Measurements from ENCODE around the gene MAP7D1.
A peak's percentile ranks its signal among the peaks of the same experiment; 100 is the strongest.
"Not testable (repeated sequence)": the region's sequence is repeated elsewhere in the genome, so short reads cannot be mapped to it uniquely, and the experiment has no call there.

Gene MAP7D1

GRCh38 chr1:36179220-36179600 lies 23.2 kb downstream of the MAP7D1 start:
- Histone ChIP-seq H3K4me3 (ENCODE audit: insufficient read length, low read depth) (peak overlapping the region; percentile 10), H3K36me3 (ENCODE audit: insufficient read depth, insufficient read length, low read length) (peaks cover 86% of the 10 kb centered on the region), H3K9ac (ENCODE audit: insufficient read length, low read depth) (peak overlapping the region; percentile 80), H3K27me3 (ENCODE audit: insufficient read depth, insufficient read length) (no peaks in the 10 kb centered on the region), H3K4me1 (ENCODE audit: insufficient read depth, insufficient read length) (peaks cover 43% of the 10 kb centered on the region), H3K9me3 (ENCODE audit: insufficient read depth, low read length) (no peaks in the 10 kb centered on the region)
- TF ChIP-seq YY1 (IDR thresholded peaks at IDR 0.05; ENCODE audit: insufficient read depth, insufficient read length) = no peak
- TF ChIP-seq SUZ12 (IDR thresholded peaks at IDR 0.05; ENCODE audit: extremely low read depth, insufficient read depth, insufficient read length) = no peak
- no peak for TF ChIP-seq ZNF274 (IDR thresholded peaks at IDR 0.05; ENCODE audit: low read depth, low read length)
- DNase-seq (ENCODE audit: low read depth, low spot score) = no peak

- peaks cover 55% of the 10 kb centered on the region for H3K36me3 ChIP-seq (ENCODE audit: insufficient read depth, insufficient read length, low read length)
- H3K9ac ChIP-seq (ENCODE audit: insufficient read length, low read depth) = no peak overlapping the region
- H3K4me3 ChIP-seq (ENCODE audit: insufficient read length, low read depth) = no peak overlapping the region
- TF ChIP-seq SUZ12 (IDR thresholded peaks at IDR 0.05; ENCODE audit: extremely low read depth, insufficient read depth, insufficient read length) (no peak), YY1 (IDR thresholded peaks at IDR 0.05; ENCODE audit: insufficient read depth, insufficient read length) (no peak), ZNF274 (IDR thresholded peaks at IDR 0.05; ENCODE audit: low read depth, low read length) (no peak)
- no peaks in the 10 kb centered on the region for H3K27me3 ChIP-seq (ENCODE audit: insufficient read depth, insufficient read length)
- H3K4me1 ChIP-seq (ENCODE audit: insufficient read depth, insufficient read length) = peaks cover 25% of the 10 kb centered on the region
- H3K9me3 ChIP-seq (ENCODE audit: insufficient read depth, low read length) = no peaks in the 10 kb centered on the region
- DNase-seq (ENCODE audit: low read depth, low spot score) = peak; percentile 62
Observed at GRCh38 chr1:36182734-36183133, 26.8 kb downstream of the MAP7D1 start.

GRCh38 chr1:36183309-36183856 lies 27.4 kb downstream of the MAP7D1 start:
- Histone ChIP-seq H3K4me1 (ENCODE audit: insufficient read depth, insufficient read length) (peaks cover 26% of the 10 kb centered on the region), H3K9me3 (ENCODE audit: insufficient read depth, low read length) (no peaks in the 10 kb centered on the region), H3K36me3 (ENCODE audit: insufficient read depth, insufficient read length, low read length) (peaks cover 49% of the 10 kb centered on the region), H3K27me3 (ENCODE audit: insufficient read depth, insufficient read length) (no peaks in the 10 kb centered on the region), H3K9ac (ENCODE audit: insufficient read length, low read depth) (peak overlapping the region; percentile 2), H3K4me3 (ENCODE audit: insufficient read length, low read depth) (no peak overlapping the region)
- no peak for TF ChIP-seq YY1 (IDR thresholded peaks at IDR 0.05; ENCODE audit: insufficient read depth, insufficient read length)
- TF ChIP-seq SUZ12 (IDR thresholded peaks at IDR 0.05; ENCODE audit: extremely low read depth, insufficient read depth, insufficient read length) = no peak
- TF ChIP-seq ZNF274 (IDR thresholded peaks at IDR 0.05; ENCODE audit: low read depth, low read length) = no peak
- no peak for DNase-seq (ENCODE audit: low read depth, low spot score)

GRCh38 chr1:36187800-36188593 lies 32.0 kb downstream of the MAP7D1 start:
- Histone ChIP-seq H3K4me3 (ENCODE audit: insufficient read length, low read depth) (no peak overlapping the region), H3K4me1 (ENCODE audit: insufficient read depth, insufficient read length) (peaks cover 12% of the 10 kb centered on the region), H3K27me3 (ENCODE audit: insufficient read depth, insufficient read length) (no peaks in the 10 kb centered on the region), H3K36me3 (ENCODE audit: insufficient read depth, insufficient read length, low read length) (peaks cover 11% of the 10 kb centered on the region), H3K9me3 (ENCODE audit: insufficient read depth, low read length) (no peaks in the 10 kb centered on the region), H3K9ac (ENCODE audit: insufficient read length, low read depth) (peak overlapping the region; percentile 63)
- peak; percentile 90 for DNase-seq (ENCODE audit: low read depth, low spot score)
- TF ChIP-seq SUZ12 (IDR thresholded peaks at IDR 0.05; ENCODE audit: extremely low read depth, insufficient read depth, insufficient read length) (no peak), ZNF274 (IDR thresholded peaks at IDR 0.05; ENCODE audit: low read depth, low read length) (no peak), YY1 (IDR thresholded peaks at IDR 0.05; ENCODE audit: insufficient read depth, insufficient read length) (no peak)

GRCh38 chr1:36196805-36197204 lies 40.8 kb downstream of the MAP7D1 start:
- not testable (repeated sequence) for H3K4me1 ChIP-seq (ENCODE audit: insufficient read depth, insufficient read length); H3K27me3 ChIP-seq (ENCODE audit: insufficient read depth, insufficient read length); DNase-seq (ENCODE audit: low read depth, low spot score); H3K9ac ChIP-seq (ENCODE audit: insufficient read length, low read depth); H3K36me3 ChIP-seq (ENCODE audit: insufficient read depth, insufficient read length, low read length); H3K4me3 ChIP-seq (ENCODE audit: insufficient read length, low read depth); H3K9me3 ChIP-seq (ENCODE audit: insufficient read depth, low read length)

- Histone ChIP-seq H3K36me3 (ENCODE audit: insufficient read depth, insufficient read length, low read length) (no peaks in the 10 kb centered on the region), H3K4me3 (ENCODE audit: insufficient read length, low read depth) (no peak overlapping the region), H3K27me3 (ENCODE audit: insufficient read depth, insufficient read length) (no peaks in the 10 kb centered on the region), H3K4me1 (ENCODE audit: insufficient read depth, insufficient read length) (peaks cover 5% of the 10 kb centered on the region), H3K9ac (ENCODE audit: insufficient read length, low read depth) (no peak overlapping the region), H3K9me3 (ENCODE audit: insufficient read depth, low read length) (no peaks in the 10 kb centered on the region)
- DNase-seq (ENCODE audit: low read depth, low spot score) = no peak
- TF ChIP-seq YY1 (IDR thresholded peaks at IDR 0.05; ENCODE audit: insufficient read depth, insufficient read length) (no peak), ZNF274 (IDR thresholded peaks at IDR 0.05; ENCODE audit: low read depth, low read length) (no peak), SUZ12 (IDR thresholded peaks at IDR 0.05; ENCODE audit: extremely low read depth, insufficient read depth, insufficient read length) (no peak)
Observed at GRCh38 chr1:36198641-36199040, 42.7 kb downstream of the MAP7D1 start.

GRCh38 chr1:36199934-36200741 lies 44.2 kb downstream of the MAP7D1 start:
- DNase-seq (ENCODE audit: low read depth, low spot score) = no peak
- no peaks in the 10 kb centered on the region for H3K36me3 ChIP-seq (ENCODE audit: insufficient read depth, insufficient read length, low read length)
- peaks cover 5% of the 10 kb centered on the region for H3K4me1 ChIP-seq (ENCODE audit: insufficient read depth, insufficient read length)
- TF ChIP-seq YY1 (IDR thresholded peaks at IDR 0.05; ENCODE audit: insufficient read depth, insufficient read length) (no peak), SUZ12 (IDR thresholded peaks at IDR 0.05; ENCODE audit: extremely low read depth, insufficient read depth, insufficient read length) (no peak), ZNF274 (IDR thresholded peaks at IDR 0.05; ENCODE audit: low read depth, low read length) (no peak)
- H3K27me3 ChIP-seq (ENCODE audit: insufficient read depth, insufficient read length) = no peaks in the 10 kb centered on the region
- no peak overlapping the region for H3K9ac ChIP-seq (ENCODE audit: insufficient read length, low read depth)
- no peak overlapping the region for H3K4me3 ChIP-seq (ENCODE audit: insufficient read length, low read depth)
- no peaks in the 10 kb centered on the region for H3K9me3 ChIP-seq (ENCODE audit: insufficient read depth, low read length)
